ENCODE measurements around the gene LYST.

Gene LYST

GRCh38 chr1:235883261-235883927 is 16.7 kb upstream of the LYST start:
- no peak for DNase-seq

GRCh38 chr1:235882816-235883215 is 16.1 kb upstream of the LYST start:
- no peak for DNase-seq

GRCh38 chr1:235881930-235882700 is 15.4 kb upstream of the LYST start:
- no peak for DNase-seq

GRCh38 chr1:235878082-235878811 is 11.5 kb upstream of the LYST start:
- DNase-seq, result no peak

- DNase-seq, result no peak
Observed at GRCh38 chr1:235876402-235876841, 9.7 kb upstream of the LYST start.

- DNase-seq, result no peak
Observed at GRCh38 chr1:235875036-235875597, 8.4 kb upstream of the LYST start.

- no peak for DNase-seq
Observed at GRCh38 chr1:235874261-235874660, 7.6 kb upstream of the LYST start.

- DNase-seq, result no peak
Observed at GRCh38 chr1:235873571-235873970, 6.9 kb upstream of the LYST start.

GRCh38 chr1:235873045-235873444 is 6.3 kb upstream of the LYST start:
- DNase-seq, result no peak

- no peak for DNase-seq
Observed at GRCh38 chr1:235872270-235872669, 5.6 kb upstream of the LYST start.

- no peak for DNase-seq
Observed at GRCh38 chr1:235867903-235868469, 1.3 kb upstream of the LYST start.

- peak; percentile 99 for DNase-seq
Observed at GRCh38 chr1:235866913-235867845, 473 bp upstream of the LYST start.

GRCh38 chr1:235865565-235866204 is 1.0 kb downstream of the LYST start:
- no peak for DNase-seq

GRCh38 chr1:235864931-235865525 is 1.7 kb downstream of the LYST start:
- DNase-seq, result no peak

GRCh38 chr1:235864469-235864868 is 2.2 kb downstream of the LYST start:
- no peak for DNase-seq

- DNase-seq, result no peak
Observed at GRCh38 chr1:235863699-235864093, 3.0 kb downstream of the LYST start.

GRCh38 chr1:235861857-235862256 is 4.8 kb downstream of the LYST start:
- no peak for DNase-seq

- no peak for DNase-seq
Observed at GRCh38 chr1:235860829-235861228, 5.9 kb downstream of the LYST start.

- no peak for DNase-seq
Observed at GRCh38 chr1:235859789-235860188, 6.9 kb downstream of the LYST start.

GRCh38 chr1:235858766-235859165 is 7.9 kb downstream of the LYST start:
- DNase-seq, result no peak

- DNase-seq, result no peak
Observed at GRCh38 chr1:235857756-235858155, 8.9 kb downstream of the LYST start.
